GM12872 (cell line): ENCODE measurements around the gene CSF2.

Experiments used
- TF ChIP-seq, protein P1 (sequence below): IDR thresholded peaks from 3 replicates; pipeline ENCODE4 v1.5.1; 2011; ENCODE audit warnings: low read depth, mild to moderate bottlenecking, low read length, moderate library complexity; ENCODE audit not compliant: insufficient read depth

CSF2 gene

GRCh38 chr5:132073231-132074013, at the start of gene CSF2:
TSS of gene CSF2 (plus strand) at chr5:132073789. CDS start at chr5:132073824, 35 bp downstream.
- TF ChIP-seq, protein P1, sequence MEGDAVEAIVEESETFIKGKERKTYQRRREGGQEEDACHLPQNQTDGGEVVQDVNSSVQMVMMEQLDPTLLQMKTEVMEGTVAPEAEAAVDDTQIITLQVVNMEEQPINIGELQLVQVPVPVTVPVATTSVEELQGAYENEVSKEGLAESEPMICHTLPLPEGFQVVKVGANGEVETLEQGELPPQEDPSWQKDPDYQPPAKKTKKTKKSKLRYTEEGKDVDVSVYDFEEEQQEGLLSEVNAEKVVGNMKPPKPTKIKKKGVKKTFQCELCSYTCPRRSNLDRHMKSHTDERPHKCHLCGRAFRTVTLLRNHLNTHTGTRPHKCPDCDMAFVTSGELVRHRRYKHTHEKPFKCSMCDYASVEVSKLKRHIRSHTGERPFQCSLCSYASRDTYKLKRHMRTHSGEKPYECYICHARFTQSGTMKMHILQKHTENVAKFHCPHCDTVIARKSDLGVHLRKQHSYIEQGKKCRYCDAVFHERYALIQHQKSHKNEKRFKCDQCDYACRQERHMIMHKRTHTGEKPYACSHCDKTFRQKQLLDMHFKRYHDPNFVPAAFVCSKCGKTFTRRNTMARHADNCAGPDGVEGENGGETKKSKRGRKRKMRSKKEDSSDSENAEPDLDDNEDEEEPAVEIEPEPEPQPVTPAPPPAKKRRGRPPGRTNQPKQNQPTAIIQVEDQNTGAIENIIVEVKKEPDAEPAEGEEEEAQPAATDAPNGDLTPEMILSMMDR: no peak

DNA sequence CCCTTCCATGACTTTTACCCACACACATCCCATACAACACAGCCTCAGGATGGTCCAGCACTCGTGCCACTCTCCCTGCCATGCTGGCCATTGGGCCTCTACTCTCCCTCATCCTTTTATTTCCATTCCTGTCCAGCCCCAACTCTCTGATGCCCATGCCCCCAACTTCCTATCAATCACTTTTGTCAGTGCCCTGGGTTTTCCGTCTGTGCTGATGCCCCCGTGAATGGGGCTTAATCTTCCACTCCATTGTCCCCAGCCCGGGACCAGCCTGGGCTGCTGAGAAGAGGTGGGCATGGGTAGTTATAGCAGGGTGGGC, 49.5 kb upstream of the CSF2 start:
- TF ChIP-seq, protein P1: no peak

DNA sequence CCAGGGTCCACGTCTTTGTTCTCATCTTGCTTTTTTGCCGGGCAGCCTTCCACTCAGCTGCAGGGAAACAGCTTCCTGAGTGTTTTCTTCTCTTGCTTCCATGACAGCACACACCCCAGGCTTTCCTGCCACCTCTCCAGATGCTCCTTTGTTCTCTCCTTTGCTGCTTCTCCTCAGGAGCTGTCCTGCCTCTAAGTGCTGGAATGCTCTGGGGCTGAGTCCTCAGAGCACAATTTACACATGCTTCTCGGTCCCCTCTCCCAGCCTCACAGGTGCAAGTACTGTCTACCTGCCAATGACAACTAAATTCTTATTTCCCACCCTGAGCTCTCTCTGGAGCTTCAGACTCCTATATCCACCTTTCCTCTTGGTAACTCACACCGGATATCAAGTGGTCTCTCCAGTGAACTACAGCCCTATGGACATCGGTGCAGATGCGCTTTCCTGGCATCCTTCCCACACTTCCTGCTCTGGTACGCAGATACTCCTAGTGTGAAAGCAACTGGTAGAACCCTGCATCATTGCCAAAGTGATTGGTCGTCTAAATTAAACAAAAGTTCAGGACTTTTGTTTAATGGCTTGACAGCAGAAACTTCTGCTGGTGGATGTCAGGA, 48.7 kb upstream of the CSF2 start:
- TF ChIP-seq, protein P1: no peak

- TF ChIP-seq, protein P1: no peak
Measured at GRCh38 chr5:132025403-132025971, 48.1 kb upstream of the CSF2 start.

DNA sequence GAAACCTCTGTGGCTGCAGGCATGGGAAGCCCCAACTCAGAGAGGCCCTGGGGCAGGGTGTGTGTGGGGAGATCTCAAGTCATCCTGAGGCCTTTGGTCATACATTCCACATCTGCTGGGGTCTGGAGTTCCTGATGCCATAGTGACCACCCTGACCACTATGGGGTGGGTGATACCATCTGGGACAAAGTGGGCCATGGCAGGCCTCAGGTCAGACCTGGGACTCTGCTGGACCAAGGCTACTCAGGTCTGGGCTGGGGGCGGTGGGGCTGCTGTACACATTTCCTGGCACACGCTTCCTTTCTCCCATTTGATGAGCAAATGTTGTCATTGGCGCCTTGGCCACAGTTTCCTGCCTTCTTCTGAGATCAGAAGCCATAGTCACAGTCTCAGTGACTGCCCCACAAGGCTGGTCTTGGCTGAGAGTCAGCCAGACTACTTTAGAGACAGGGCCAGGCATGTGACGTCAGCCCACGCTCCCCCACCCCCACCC, 47.0 kb upstream of the CSF2 start:
- TF ChIP-seq, protein P1: no peak

DNA sequence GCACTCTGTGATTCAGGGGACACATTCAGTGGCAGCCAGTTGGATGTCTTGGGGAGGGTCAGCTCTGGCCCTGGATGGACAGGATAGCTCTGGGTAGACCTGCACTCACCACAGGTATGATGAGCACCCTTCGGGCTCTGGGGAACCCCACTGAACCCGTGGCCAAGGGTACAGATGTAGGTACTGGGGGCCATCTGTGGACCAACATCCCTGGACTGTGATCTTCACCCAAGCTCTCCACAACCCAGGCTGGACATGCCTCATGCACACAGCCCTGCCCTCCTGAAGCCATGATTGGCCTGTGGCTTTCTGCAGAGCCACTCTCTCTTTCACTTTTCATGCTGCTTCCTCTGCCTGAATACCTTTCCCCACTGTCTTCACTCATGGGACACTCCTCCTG, 46.6 kb upstream of the CSF2 start:
- TF ChIP-seq, protein P1: no peak

DNA sequence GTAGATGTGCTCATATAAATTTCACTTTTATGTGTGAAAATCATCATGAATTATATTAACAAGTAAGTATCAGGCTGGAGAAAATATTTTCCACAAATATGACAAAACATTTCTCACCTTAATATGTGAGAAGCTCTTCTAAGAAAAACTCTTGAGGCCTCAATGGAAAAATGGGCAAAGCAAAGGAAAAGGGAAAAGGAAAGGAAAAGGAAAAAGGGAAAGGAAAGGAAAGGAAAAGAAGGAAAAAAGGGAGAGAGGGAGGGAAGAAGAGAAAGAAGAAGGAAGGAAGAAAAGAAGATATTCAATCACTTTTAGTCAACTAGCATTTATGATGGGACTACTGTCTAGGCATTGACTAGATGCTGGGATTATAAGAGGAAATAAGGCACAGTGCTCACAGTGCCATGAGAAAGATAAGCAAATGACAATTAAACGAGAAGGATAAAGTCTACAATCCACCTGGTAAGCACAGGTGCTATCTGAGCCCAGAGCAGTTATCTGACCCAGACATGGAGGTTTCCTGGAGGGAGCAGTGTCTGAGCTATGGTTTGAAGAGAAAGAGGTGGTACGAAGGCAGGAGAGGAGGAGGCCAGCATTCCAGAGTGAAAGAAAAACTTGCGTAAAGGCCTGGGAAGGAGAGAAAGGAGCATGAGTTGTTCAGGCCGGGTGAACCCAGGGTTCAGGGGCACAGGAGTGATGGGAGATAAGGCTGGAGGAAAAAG, 43.8 kb upstream of the CSF2 start:
- TF ChIP-seq, protein P1: no peak
